LoVo (cell line): ENCODE data around the gene MMP24.

Experiments
- DNase-seq: peaks from one replicate; pipeline ENCODE4 v3.0.0-alpha.2; 2016; ENCODE audit warnings: low spot score

The MMP24 gene

GRCh38 chr20:35279533-35280174, 53.2 kb downstream of the MMP24 start:
- DNase-seq = no peak

GRCh38 chr20:35280523-35280922, 54.0 kb downstream of the MMP24 start:
- DNase-seq = no peak

GRCh38 chr20:35281506-35282101, 55.1 kb downstream of the MMP24 start:
- DNase-seq = no peak

- peak; percentile 34 for DNase-seq
Measured at GRCh38 chr20:35283441-35284266, 57.2 kb downstream of the MMP24 start.

- peak; percentile 91 for DNase-seq
Measured at GRCh38 chr20:35284267-35284991, 57.9 kb downstream of the MMP24 start, which contains the start of gene EIF6. Gene EIF6, minus strand, starts transcription at chr20:35284772. Its CDS starts 285 bp downstream, at chr20:35284487.

- DNase-seq = no peak
Measured at GRCh38 chr20:35284992-35285805, 58.7 kb downstream of the MMP24 start.

- no peak for DNase-seq
Measured at GRCh38 chr20:35285806-35286076, 59.3 kb downstream of the MMP24 start.

- no peak for DNase-seq
Measured at GRCh38 chr20:35286077-35286898, 59.8 kb downstream of the MMP24 start.

GRCh38 chr20:35286899-35287508, 60.5 kb downstream of the MMP24 start:
- DNase-seq = no peak

GRCh38 chr20:35287509-35288324, 61.2 kb downstream of the MMP24 start:
- no peak for DNase-seq

GRCh38 chr20:35288325-35289060, 62.0 kb downstream of the MMP24 start:
- DNase-seq = no peak

GRCh38 chr20:35290186-35290886, 63.8 kb downstream of the MMP24 start:
- no peak for DNase-seq

GRCh38 chr20:35290887-35291417, 64.5 kb downstream of the MMP24 start:
- DNase-seq = no peak

GRCh38 chr20:35291654-35292503, 65.4 kb downstream of the MMP24 start, which contains the start of gene FAM83C:
Gene FAM83C, minus strand, starts transcription at chr20:35292425. Its CDS starts 121 bp downstream, at chr20:35292304.
- DNase-seq = no peak

- no peak for DNase-seq
Measured at GRCh38 chr20:35292504-35293285, 66.2 kb downstream of the MMP24 start.
